Measurements from ENCODE around the gene ANKRD6.

- TF ChIP-seq CTCF (IDR thresholded peaks at IDR 0.05) (no peak), POLR2A (IDR thresholded peaks at IDR 0.05) (no peak)
These were observed 150.6 kb downstream of the ANKRD6 start for GRCh38 chr6:89583559-89583958.

Measured in right lobe of liver (tissue), 4 donors.